Neural progenitor cell (in vitro differentiated cells): Measurements from ENCODE around the gene ARID5A.

ENCODE experiments used
- CTCF ChIP-seq: fragments of 200-600 bp; sonication (generic); IDR thresholded peaks from 2 replicates; pipeline ENCODE4 v1.5.1; 2017; ENCODE audit warnings: antibody characterized with exemption, mild to moderate bottlenecking
- EZH2 ChIP-seq: fragments of 200-600 bp; sonication (generic); IDR thresholded peaks from 2 replicates; pipeline ENCODE4 v1.6.1; 2017; ENCODE audit warnings: antibody characterized with exemption, mild to moderate bottlenecking, moderate library complexity

GRCh38 chr2:96521219-96521618 lies 15.3 kb upstream of the ARID5A start:
- TF ChIP-seq CTCF = no peak
- TF ChIP-seq EZH2 = no peak
